Naive B cell (primary cell): ENCODE results near the gene METTL25B. TPM values are rescaled to one million over a fixed set of nuclear protein-coding genes. Genes with fewer than 3 reads are reported as not detected.

Source experiments
- ATAC-seq, 2 donors: fragments of 150-1000 bp; cut with Tn5 transposase; 2 replicates each; pipeline ENCODE4 v1.10.0; 2021; ENCODE audit warnings: low read depth in 2 of 2, mild to moderate bottlenecking in 2 of 2, moderate library complexity in 2 of 2
- DNase-seq: peaks from one replicate; pipeline ENCODE4 v3.0.0; 2022
- H3K27ac Mint-ChIP-seq, 6 donors: one replicate each; pipeline ENCODE4 v1.8.0; 2020 to 2022; ENCODE audit warnings: mild to moderate bottlenecking in 6 of 6, mixed read lengths in 6 of 6, moderate library complexity in 5 of 6, inconsistent platforms in 2 of 6
- H3K27me3 Mint-ChIP-seq, 3 donors: one replicate each; pipeline ENCODE4 v1.8.0; 2021 to 2022; ENCODE audit warnings: mixed read lengths in 3 of 3, mild to moderate bottlenecking in 1 of 3
- H3K36me3 Mint-ChIP-seq, 2 donors: one replicate each; pipeline ENCODE4 v1.8.0; 2020 to 2022; ENCODE audit warnings: mixed read lengths in 2 of 2, inconsistent platforms in 1 of 2, mild to moderate bottlenecking in 1 of 2
- H3K4me1 Mint-ChIP-seq, 3 donors: one replicate each; pipeline ENCODE4 v1.8.0; 2020 to 2022; ENCODE audit warnings: mixed read lengths in 3 of 3, inconsistent platforms in 1 of 3, mild to moderate bottlenecking in 1 of 3, moderate library complexity in 1 of 3
- H3K4me3 Mint-ChIP-seq, 8 donors: one replicate each; pipeline ENCODE4 v1.8.0; 2020 to 2022; ENCODE audit warnings: mild to moderate bottlenecking in 8 of 8, mixed read lengths in 8 of 8, moderate library complexity in 8 of 8, inconsistent platforms in 2 of 8
- H3K9me3 Mint-ChIP-seq, 7 donors: one replicate each; pipeline ENCODE4 v1.8.0; 2020 to 2022; ENCODE audit warnings: mixed read lengths in 7 of 7, mild to moderate bottlenecking in 5 of 7, inconsistent platforms in 2 of 7, moderate library complexity in 1 of 7
- polyA plus RNA-seq, 6 donors: library from polyadenylated mRNA; unstranded; fragments of 300-500 nt; fragmentation: Illumina TruSeq; gene quantifications; one replicate each; pipeline ENCODE4 v1.2.3, GENCODE V29; 2021; ENCODE audit warnings: low read depth in 6 of 6

The METTL25B gene
- polyA plus RNA-seq, 6 donors from 2014 or later: 6.9 to 14.4 (median 9.6) TPM

- no peak for ATAC-seq
- Mint-ChIP-seq H3K27ac (peak overlapping the region in 2 of 6 donors; percentile 22 to 25), H3K4me3 (no peak overlapping the region), H3K27me3 (no peaks in the 10 kb centered on the region), H3K36me3 (peaks cover 11 to 15% of the 10 kb centered on the region in 2 donors), H3K4me1 (peaks cover 18 to 37% (median 26%) of the 10 kb centered on the region in 3 donors), H3K9me3 (no peaks in the 10 kb centered on the region)
- DNase-seq: no peak
These were observed 53.4 kb downstream of the METTL25B start for GRCh38 chr1:156781585-156782186.

- peaks cover 26 to 27% of the 10 kb centered on the region in 2 donors for H3K36me3 Mint-ChIP-seq
- peaks cover 7 to 37% (median 22%) of the 10 kb centered on the region in 3 donors for H3K4me1 Mint-ChIP-seq
- no peaks in the 10 kb centered on the region for H3K9me3 Mint-ChIP-seq
- H3K4me3 Mint-ChIP-seq: no peak overlapping the region
- ATAC-seq (no peak), DNase-seq (no peak)
- H3K27me3 Mint-ChIP-seq: no peaks in the 10 kb centered on the region
- H3K27ac Mint-ChIP-seq: peak overlapping the region in 1 of 6 donors; percentile 39
These were observed 57.2 kb downstream of the METTL25B start for GRCh38 chr1:156785458-156785857.

Other genes starting within 250 kb of the METTL25B start
- gene MEF2D, start 227.7 kb upstream of the METTL25B start, polyA plus RNA-seq: 10 to 100 TPM in 3 of 6 donors, 1 to 10 TPM in 3; 6.9 to 15.8 (median 9.1) TPM
- not detected for gene IQGAP3, start 155.9 kb upstream of the METTL25B start, polyA plus RNA-seq
- 1 to 10 TPM in 5 of 6 donors, not detected in 1; 2.4 to 4.5 (median 3.2) TPM for gene TTC24, start 148.7 kb upstream of the METTL25B start, polyA plus RNA-seq
- 100 to 1,000 TPM in 5 of 6 donors, 10 to 100 TPM in 1; 97.6 to 177 (median 110) TPM for gene NAXE, start 136.7 kb upstream of the METTL25B start, polyA plus RNA-seq
- gene GPATCH4, start 127.0 kb upstream of the METTL25B start, polyA plus RNA-seq: 10 to 100 TPM; 16.6 to 47.9 (median 28.7) TPM
- gene HAPLN2, start 109.1 kb upstream of the METTL25B start, polyA plus RNA-seq: not detected
- gene BCAN, start 86.4 kb upstream of the METTL25B start, polyA plus RNA-seq: not detected
- not detected for gene NES, start 51.1 kb upstream of the METTL25B start, polyA plus RNA-seq
- gene CRABP2, start 22.9 kb upstream of the METTL25B start, polyA plus RNA-seq: under 1 TPM in 1 of 6 donors, not detected in 5; 0.29 TPM
- 10 to 100 TPM; 14.3 to 35.0 (median 26.3) TPM for gene ISG20L2, start 297 bp downstream of the METTL25B start, polyA plus RNA-seq
- 100 to 1,000 TPM in 1 of 6 donors, 10 to 100 TPM in 5; 70.7 to 117 (median 76.1) TPM for gene MRPL24, start 12.6 kb downstream of the METTL25B start, polyA plus RNA-seq
- 10 to 100 TPM; 19.6 to 33.8 (median 26.3) TPM for gene HDGF, start 23.2 kb downstream of the METTL25B start, polyA plus RNA-seq
- 10 to 100 TPM; 31.9 to 69.4 (median 38.9) TPM for gene PRCC, start 39.1 kb downstream of the METTL25B start, polyA plus RNA-seq
- gene SH2D2A, start 88.4 kb downstream of the METTL25B start, polyA plus RNA-seq: 1 to 10 TPM in 1 of 6 donors, under 1 TPM in 4, not detected in 1; 0.26 to 1.2 (median 0.31) TPM
- not detected for gene INSRR, start 130.6 kb downstream of the METTL25B start, polyA plus RNA-seq
- not detected for gene NTRK1, start 132.4 kb downstream of the METTL25B start, polyA plus RNA-seq
- under 1 TPM in 3 of 6 donors, not detected in 3; 0.11 to 0.85 (median 0.27) TPM for gene PEAR1, start 165.2 kb downstream of the METTL25B start, polyA plus RNA-seq
- gene LRRC71, start 192.2 kb downstream of the METTL25B start, polyA plus RNA-seq: not detected